Liver (tissue), 3 donors: ENCODE results near the gene C9orf72.

Experiments used
- ATF3 ChIP-seq: IDR thresholded peaks from 2 replicates; pipeline ENCODE4 v1.6.1; 2016; ENCODE audit warnings: antibody characterized with exemption
- CTCF ChIP-seq: fragments of 150-350 bp; IDR thresholded peaks from 2 replicates; pipeline ENCODE4 v1.5.1; 2017; ENCODE audit warnings: improper control_type of control experiment, low read depth, low read length; ENCODE audit not compliant: missing input control
- EGR1 ChIP-seq, 2 donors: IDR thresholded peaks; 2 replicates each; pipeline ENCODE4 v1.6.1; 2016 to 2018; ENCODE audit warnings: antibody characterized with exemption in 2 of 2, low read depth in 2 of 2
- FOXA1 ChIP-seq: IDR thresholded peaks from 2 replicates; pipeline ENCODE4 v1.6.1; 2016; ENCODE audit warnings: antibody characterized with exemption
- GABPA ChIP-seq, 2 donors: IDR thresholded peaks in 1 of 2; conservative IDR thresholded peaks in 1 of 2; 2 replicates each; pipeline ENCODE4 v1.6.1; 2016; ENCODE audit warnings: antibody characterized with exemption in 2 of 2, mild to moderate bottlenecking in 1 of 2, moderate library complexity in 1 of 2
- HNF4G ChIP-seq: IDR thresholded peaks from 2 replicates; pipeline ENCODE4 v1.6.1; 2016; ENCODE audit warnings: antibody characterized with exemption
- MAX ChIP-seq: IDR thresholded peaks from 2 replicates; pipeline ENCODE4 v1.6.1; 2016; ENCODE audit warnings: antibody characterized with exemption
- REST ChIP-seq: IDR thresholded peaks from 2 replicates; pipeline ENCODE4 v1.6.1; 2016; ENCODE audit warnings: antibody characterized with exemption, mild to moderate bottlenecking
- RXRA ChIP-seq, 2 donors: IDR thresholded peaks; 2 replicates each; pipeline ENCODE4 v1.6.1; 2017 to 2018; ENCODE audit warnings: antibody characterized with exemption in 2 of 2, mild to moderate bottlenecking in 1 of 2
- SP1 ChIP-seq: IDR thresholded peaks from 2 replicates; pipeline ENCODE4 v1.6.1; 2018; ENCODE audit warnings: antibody characterized with exemption, mild to moderate bottlenecking
- TAF1 ChIP-seq: conservative IDR thresholded peaks from 2 replicates; pipeline ENCODE4 v1.6.1; 2016; ENCODE audit warnings: antibody characterized with exemption, mild to moderate bottlenecking
- YY1 ChIP-seq: IDR thresholded peaks from 2 replicates; pipeline ENCODE4 v1.6.1; 2016; ENCODE audit warnings: antibody characterized with exemption, mild to moderate bottlenecking
- ZBTB33 ChIP-seq: IDR thresholded peaks from 2 replicates; pipeline ENCODE4 v1.6.1; 2016; ENCODE audit warnings: antibody characterized with exemption
- donor health status: healthy.
- donor health status: healthy.

GRCh38 chr9:27535701-27536118, 37.6 kb downstream of the C9orf72 start:
- TF ChIP-seq SP1 = no peak
- TF ChIP-seq CTCF = no peak
- TF ChIP-seq MAX = no peak
- no peak for TF ChIP-seq YY1
- no peak for TF ChIP-seq REST
- no peak for TF ChIP-seq ATF3
- no peak for TF ChIP-seq TAF1
- TF ChIP-seq ZBTB33 = no peak
- no peak for TF ChIP-seq GABPA (IDR thresholded peaks at IDR 0.05 in 1 of 2, conservative IDR thresholded peaks at IDR 0.05 in 1 of 2)
- no peak for TF ChIP-seq RXRA (IDR thresholded peaks at IDR 0.05)
- no peak for TF ChIP-seq HNF4G
- no peak for TF ChIP-seq EGR1 (IDR thresholded peaks at IDR 0.05; ENCODE audit: low read depth in 2 of 2)
- TF ChIP-seq FOXA1 = no peak
